WTC11 (cell line): Measurements from ENCODE around the gene SULF2. TPM values are rescaled to one million over a fixed set of nuclear protein-coding genes. Genes with fewer than 3 reads are reported as not detected.

Experiments
- EMX1 ChIP-seq: fragments of 250-450 bp; sonication (Bioruptor Pico); IDR thresholded peaks from 2 replicates; pipeline ENCODE4 v1.8.0; 2021; ENCODE audit warnings: mild to moderate bottlenecking
- ESRRA ChIP-seq: sonication (generic); formaldehyde crosslinking; IDR thresholded peaks from 2 replicates; pipeline ENCODE4 v1.8.1; 2022; ENCODE audit warnings: mild to moderate bottlenecking, missing genetic modification reagents, borderline replicate concordance
- FOXK1 ChIP-seq: sonication (generic); formaldehyde crosslinking; IDR thresholded peaks from 2 replicates; pipeline ENCODE4 v1.8.0; 2022; ENCODE audit warnings: mild to moderate bottlenecking, moderate library complexity, missing genetic modification reagents
- FOXP1 ChIP-seq: sonication (generic); formaldehyde crosslinking; IDR thresholded peaks from 2 replicates; pipeline ENCODE4 v1.8.0; 2022; ENCODE audit warnings: missing genetic modification reagents, mild to moderate bottlenecking, moderate library complexity, borderline replicate concordance
- GABPB1 ChIP-seq: sonication (generic); formaldehyde crosslinking; IDR thresholded peaks from 2 replicates; pipeline ENCODE4 v1.8.1; 2023; ENCODE audit warnings: mild to moderate bottlenecking, missing genetic modification reagents
- KAT7 ChIP-seq: sonication (generic); formaldehyde crosslinking; IDR thresholded peaks from 2 replicates; pipeline ENCODE4 v1.8.1; 2023; ENCODE audit warnings: missing genetic modification reagents, mild to moderate bottlenecking, borderline replicate concordance
- PRRX2 ChIP-seq: fragments of 250-450 bp; sonication (Bioruptor Pico); IDR thresholded peaks from 2 replicates; pipeline ENCODE4 v1.8.0; 2021; ENCODE audit warnings: mild to moderate bottlenecking
- SMAD3 ChIP-seq: sonication (generic); formaldehyde crosslinking; IDR thresholded peaks from 2 replicates; pipeline ENCODE4 v1.8.0; 2022; ENCODE audit warnings: missing genetic modification reagents, mild to moderate bottlenecking, borderline replicate concordance
- TEAD1 ChIP-seq: sonication (generic); formaldehyde crosslinking; IDR thresholded peaks from 2 replicates; pipeline ENCODE4 v1.8.0; 2022; ENCODE audit warnings: mild to moderate bottlenecking, missing genetic modification reagents
- ZBTB21 ChIP-seq: sonication (generic); formaldehyde crosslinking; IDR thresholded peaks from 2 replicates; pipeline ENCODE4 v1.8.1; 2023; ENCODE audit warnings: mild to moderate bottlenecking, missing genetic modification reagents, borderline replicate concordance
- ZNF138 ChIP-seq: sonication (generic); formaldehyde crosslinking; conservative IDR thresholded peaks from 2 replicates; pipeline ENCODE4 v1.8.1; 2022; ENCODE audit warnings: mild to moderate bottlenecking, moderate library complexity, missing genetic modification reagents
- ZNF263 ChIP-seq: sonication (generic); formaldehyde crosslinking; IDR thresholded peaks from 2 replicates; pipeline ENCODE4 v1.8.1; 2022; ENCODE audit warnings: low read depth, mild to moderate bottlenecking, moderate library complexity, missing genetic modification reagents
- ZNF671 ChIP-seq: fragments of 250-450 bp; sonication (Bioruptor Pico); IDR thresholded peaks from 2 replicates; pipeline ENCODE4 v1.8.0; 2021; ENCODE audit warnings: mild to moderate bottlenecking
- total RNA-seq: library from RNA; stranded (reverse); gene quantifications from 3 replicates; pipeline ENCODE4 v1.2.3, GENCODE V29; 2021
- TF ChIP-seq, protein P1 (sequence below): fragments of 250-450 bp; sonication (Bioruptor Pico); IDR thresholded peaks from 2 replicates; pipeline ENCODE4 v1.9.0; 2021; ENCODE audit warnings: mild to moderate bottlenecking, borderline replicate concordance
- TF ChIP-seq, protein P2 (sequence below): sonication (generic); formaldehyde crosslinking; IDR thresholded peaks from 2 replicates; pipeline ENCODE4 v1.8.1; 2022; ENCODE audit warnings: low read depth, missing genetic modification reagents, borderline replicate concordance
- TF ChIP-seq, protein P3 (sequence below): sonication (generic); formaldehyde crosslinking; IDR thresholded peaks from 2 replicates; pipeline ENCODE4 v1.8.1; 2022; ENCODE audit warnings: mild to moderate bottlenecking, moderate library complexity, missing genetic modification reagents
- TF ChIP-seq, protein P4 (sequence below): sonication (generic); formaldehyde crosslinking; conservative IDR thresholded peaks from 2 replicates; pipeline ENCODE4 v1.8.1; 2023; ENCODE audit warnings: mild to moderate bottlenecking, low read depth, missing genetic modification reagents, moderate library complexity
- TF ChIP-seq, protein P5 (sequence below): sonication (generic); formaldehyde crosslinking; IDR thresholded peaks from 2 replicates; pipeline ENCODE4 v1.8.1; 2023; ENCODE audit warnings: mild to moderate bottlenecking, missing genetic modification reagents, moderate library complexity
- TF ChIP-seq, protein P6 (sequence below): sonication (generic); formaldehyde crosslinking; IDR thresholded peaks from 2 replicates; pipeline ENCODE4 v1.8.0; 2022; ENCODE audit warnings: missing genetic modification reagents
- TF ChIP-seq, protein P7 (sequence below): fragments of 250-450 bp; sonication (Bioruptor Pico); IDR thresholded peaks from 2 replicates; pipeline ENCODE4 v1.9.0; 2021; ENCODE audit warnings: moderate library complexity, mild to moderate bottlenecking, inconsistent platforms, borderline replicate concordance

The SULF2 gene
- total RNA-seq, 1 experiment from 2014 or later, result 36.0 TPM

DNA sequence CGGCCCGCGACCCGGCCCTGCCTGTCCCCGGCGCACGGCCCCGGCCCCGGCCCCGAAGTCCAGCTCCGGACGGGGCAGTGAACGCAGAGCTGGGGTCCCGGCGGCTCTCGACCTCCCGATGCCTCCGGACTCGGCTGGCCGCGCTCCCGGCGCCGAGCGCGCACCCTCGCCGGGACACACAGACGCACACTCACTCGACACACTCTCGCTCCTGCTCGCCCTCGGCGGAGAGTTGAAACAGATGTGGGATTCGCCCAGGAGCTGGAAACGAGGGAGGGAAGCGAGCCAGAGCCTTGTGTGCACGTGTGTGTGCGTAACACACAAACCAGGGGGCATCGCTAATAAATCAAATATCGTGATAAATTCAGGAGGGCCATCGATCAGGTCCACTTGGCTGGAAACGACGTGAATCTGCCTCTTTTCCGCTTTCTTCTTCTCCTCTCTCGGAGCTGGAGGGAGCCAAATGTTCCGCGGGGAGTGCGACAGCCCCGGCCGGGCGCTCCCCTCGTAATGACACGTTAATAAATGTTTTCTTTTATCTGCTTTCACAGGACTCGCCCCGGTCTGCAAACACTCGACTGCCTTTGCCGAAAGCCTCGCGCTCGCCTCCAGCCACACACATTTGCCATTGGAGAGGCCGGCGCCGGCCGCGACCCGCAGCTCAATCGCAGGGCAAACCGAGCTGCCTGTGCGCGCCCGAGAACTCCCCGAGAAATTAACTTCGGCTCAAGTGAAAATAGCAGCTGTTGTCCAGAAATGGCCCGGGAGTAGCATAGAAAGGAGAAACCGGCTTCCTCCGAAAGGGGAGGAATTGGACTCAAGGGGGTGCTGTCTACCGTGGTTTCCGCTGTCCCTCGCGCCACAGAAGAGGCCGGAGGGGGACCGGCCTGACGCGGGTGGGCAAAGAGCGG is 828 bp upstream of the SULF2 start (continued):
- TF ChIP-seq, protein P1, sequence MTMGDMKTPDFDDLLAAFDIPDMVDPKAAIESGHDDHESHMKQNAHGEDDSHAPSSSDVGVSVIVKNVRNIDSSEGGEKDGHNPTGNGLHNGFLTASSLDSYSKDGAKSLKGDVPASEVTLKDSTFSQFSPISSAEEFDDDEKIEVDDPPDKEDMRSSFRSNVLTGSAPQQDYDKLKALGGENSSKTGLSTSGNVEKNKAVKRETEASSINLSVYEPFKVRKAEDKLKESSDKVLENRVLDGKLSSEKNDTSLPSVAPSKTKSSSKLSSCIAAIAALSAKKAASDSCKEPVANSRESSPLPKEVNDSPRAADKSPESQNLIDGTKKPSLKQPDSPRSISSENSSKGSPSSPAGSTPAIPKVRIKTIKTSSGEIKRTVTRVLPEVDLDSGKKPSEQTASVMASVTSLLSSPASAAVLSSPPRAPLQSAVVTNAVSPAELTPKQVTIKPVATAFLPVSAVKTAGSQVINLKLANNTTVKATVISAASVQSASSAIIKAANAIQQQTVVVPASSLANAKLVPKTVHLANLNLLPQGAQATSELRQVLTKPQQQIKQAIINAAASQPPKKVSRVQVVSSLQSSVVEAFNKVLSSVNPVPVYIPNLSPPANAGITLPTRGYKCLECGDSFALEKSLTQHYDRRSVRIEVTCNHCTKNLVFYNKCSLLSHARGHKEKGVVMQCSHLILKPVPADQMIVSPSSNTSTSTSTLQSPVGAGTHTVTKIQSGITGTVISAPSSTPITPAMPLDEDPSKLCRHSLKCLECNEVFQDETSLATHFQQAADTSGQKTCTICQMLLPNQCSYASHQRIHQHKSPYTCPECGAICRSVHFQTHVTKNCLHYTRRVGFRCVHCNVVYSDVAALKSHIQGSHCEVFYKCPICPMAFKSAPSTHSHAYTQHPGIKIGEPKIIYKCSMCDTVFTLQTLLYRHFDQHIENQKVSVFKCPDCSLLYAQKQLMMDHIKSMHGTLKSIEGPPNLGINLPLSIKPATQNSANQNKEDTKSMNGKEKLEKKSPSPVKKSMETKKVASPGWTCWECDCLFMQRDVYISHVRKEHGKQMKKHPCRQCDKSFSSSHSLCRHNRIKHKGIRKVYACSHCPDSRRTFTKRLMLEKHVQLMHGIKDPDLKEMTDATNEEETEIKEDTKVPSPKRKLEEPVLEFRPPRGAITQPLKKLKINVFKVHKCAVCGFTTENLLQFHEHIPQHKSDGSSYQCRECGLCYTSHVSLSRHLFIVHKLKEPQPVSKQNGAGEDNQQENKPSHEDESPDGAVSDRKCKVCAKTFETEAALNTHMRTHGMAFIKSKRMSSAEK (CRISPR knock-in tag), result no peak
- TF ChIP-seq ZNF671 (no peak), SMAD3 (CRISPR knock-in tag) (no peak), EMX1 (CRISPR knock-in tag) (no peak), ZBTB21 (CRISPR knock-in tag) (no peak), FOXP1 (peak; percentile 38; the same call in 1 of the 2 replicates), GABPB1 (no peak; the same call in 1 of the 2 replicates), ZNF138 (CRISPR knock-in tag) (no peak), KAT7 (CRISPR knock-in tag) (0 out of 2 replicates have a peak, but pooled peaks have one; percentile 20), TEAD1 (CRISPR knock-in tag) (no peak), FOXK1 (CRISPR knock-in tag) (no peak), PRRX2 (CRISPR knock-in tag) (no peak), ESRRA (CRISPR knock-in tag) (no peak; the same call in 1 of the 2 replicates), ZNF263 (CRISPR knock-in tag) (no peak)
- TF ChIP-seq, protein P2, sequence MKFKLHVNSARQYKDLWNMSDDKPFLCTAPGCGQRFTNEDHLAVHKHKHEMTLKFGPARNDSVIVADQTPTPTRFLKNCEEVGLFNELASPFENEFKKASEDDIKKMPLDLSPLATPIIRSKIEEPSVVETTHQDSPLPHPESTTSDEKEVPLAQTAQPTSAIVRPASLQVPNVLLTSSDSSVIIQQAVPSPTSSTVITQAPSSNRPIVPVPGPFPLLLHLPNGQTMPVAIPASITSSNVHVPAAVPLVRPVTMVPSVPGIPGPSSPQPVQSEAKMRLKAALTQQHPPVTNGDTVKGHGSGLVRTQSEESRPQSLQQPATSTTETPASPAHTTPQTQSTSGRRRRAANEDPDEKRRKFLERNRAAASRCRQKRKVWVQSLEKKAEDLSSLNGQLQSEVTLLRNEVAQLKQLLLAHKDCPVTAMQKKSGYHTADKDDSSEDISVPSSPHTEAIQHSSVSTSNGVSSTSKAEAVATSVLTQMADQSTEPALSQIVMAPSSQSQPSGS (CRISPR knock-in tag), result no peak
- TF ChIP-seq, protein P3, sequence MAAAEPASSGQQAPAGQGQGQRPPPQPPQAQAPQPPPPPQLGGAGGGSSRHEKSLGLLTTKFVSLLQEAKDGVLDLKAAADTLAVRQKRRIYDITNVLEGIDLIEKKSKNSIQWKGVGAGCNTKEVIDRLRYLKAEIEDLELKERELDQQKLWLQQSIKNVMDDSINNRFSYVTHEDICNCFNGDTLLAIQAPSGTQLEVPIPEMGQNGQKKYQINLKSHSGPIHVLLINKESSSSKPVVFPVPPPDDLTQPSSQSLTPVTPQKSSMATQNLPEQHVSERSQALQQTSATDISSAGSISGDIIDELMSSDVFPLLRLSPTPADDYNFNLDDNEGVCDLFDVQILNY (CRISPR knock-in tag), result no peak
- TF ChIP-seq, protein P4, sequence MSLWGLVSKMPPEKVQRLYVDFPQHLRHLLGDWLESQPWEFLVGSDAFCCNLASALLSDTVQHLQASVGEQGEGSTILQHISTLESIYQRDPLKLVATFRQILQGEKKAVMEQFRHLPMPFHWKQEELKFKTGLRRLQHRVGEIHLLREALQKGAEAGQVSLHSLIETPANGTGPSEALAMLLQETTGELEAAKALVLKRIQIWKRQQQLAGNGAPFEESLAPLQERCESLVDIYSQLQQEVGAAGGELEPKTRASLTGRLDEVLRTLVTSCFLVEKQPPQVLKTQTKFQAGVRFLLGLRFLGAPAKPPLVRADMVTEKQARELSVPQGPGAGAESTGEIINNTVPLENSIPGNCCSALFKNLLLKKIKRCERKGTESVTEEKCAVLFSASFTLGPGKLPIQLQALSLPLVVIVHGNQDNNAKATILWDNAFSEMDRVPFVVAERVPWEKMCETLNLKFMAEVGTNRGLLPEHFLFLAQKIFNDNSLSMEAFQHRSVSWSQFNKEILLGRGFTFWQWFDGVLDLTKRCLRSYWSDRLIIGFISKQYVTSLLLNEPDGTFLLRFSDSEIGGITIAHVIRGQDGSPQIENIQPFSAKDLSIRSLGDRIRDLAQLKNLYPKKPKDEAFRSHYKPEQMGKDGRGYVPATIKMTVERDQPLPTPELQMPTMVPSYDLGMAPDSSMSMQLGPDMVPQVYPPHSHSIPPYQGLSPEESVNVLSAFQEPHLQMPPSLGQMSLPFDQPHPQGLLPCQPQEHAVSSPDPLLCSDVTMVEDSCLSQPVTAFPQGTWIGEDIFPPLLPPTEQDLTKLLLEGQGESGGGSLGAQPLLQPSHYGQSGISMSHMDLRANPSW, result no peak
- TF ChIP-seq, protein P5, sequence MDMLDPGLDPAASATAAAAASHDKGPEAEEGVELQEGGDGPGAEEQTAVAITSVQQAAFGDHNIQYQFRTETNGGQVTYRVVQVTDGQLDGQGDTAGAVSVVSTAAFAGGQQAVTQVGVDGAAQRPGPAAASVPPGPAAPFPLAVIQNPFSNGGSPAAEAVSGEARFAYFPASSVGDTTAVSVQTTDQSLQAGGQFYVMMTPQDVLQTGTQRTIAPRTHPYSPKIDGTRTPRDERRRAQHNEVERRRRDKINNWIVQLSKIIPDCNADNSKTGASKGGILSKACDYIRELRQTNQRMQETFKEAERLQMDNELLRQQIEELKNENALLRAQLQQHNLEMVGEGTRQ, result no peak
- TF ChIP-seq, protein P6, sequence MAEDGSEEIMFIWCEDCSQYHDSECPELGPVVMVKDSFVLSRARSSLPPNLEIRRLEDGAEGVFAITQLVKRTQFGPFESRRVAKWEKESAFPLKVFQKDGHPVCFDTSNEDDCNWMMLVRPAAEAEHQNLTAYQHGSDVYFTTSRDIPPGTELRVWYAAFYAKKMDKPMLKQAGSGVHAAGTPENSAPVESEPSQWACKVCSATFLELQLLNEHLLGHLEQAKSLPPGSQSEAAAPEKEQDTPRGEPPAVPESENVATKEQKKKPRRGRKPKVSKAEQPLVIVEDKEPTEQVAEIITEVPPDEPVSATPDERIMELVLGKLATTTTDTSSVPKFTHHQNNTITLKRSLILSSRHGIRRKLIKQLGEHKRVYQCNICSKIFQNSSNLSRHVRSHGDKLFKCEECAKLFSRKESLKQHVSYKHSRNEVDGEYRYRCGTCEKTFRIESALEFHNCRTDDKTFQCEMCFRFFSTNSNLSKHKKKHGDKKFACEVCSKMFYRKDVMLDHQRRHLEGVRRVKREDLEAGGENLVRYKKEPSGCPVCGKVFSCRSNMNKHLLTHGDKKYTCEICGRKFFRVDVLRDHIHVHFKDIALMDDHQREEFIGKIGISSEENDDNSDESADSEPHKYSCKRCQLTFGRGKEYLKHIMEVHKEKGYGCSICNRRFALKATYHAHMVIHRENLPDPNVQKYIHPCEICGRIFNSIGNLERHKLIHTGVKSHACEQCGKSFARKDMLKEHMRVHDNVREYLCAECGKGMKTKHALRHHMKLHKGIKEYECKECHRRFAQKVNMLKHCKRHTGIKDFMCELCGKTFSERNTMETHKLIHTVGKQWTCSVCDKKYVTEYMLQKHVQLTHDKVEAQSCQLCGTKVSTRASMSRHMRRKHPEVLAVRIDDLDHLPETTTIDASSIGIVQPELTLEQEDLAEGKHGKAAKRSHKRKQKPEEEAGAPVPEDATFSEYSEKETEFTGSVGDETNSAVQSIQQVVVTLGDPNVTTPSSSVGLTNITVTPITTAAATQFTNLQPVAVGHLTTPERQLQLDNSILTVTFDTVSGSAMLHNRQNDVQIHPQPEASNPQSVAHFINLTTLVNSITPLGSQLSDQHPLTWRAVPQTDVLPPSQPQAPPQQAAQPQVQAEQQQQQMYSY, result peak; percentile 29; the same call in 1 of the 2 replicates
- TF ChIP-seq, protein P7, sequence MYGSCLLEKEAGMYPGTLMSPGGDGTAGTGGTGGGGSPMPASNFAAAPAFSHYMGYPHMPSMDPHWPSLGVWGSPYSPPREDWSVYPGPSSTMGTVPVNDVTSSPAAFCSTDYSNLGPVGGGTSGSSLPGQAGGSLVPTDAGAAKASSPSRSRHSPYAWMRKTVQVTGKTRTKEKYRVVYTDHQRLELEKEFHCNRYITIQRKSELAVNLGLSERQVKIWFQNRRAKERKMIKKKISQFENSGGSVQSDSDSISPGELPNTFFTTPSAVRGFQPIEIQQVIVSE (CRISPR knock-in tag), result no peak
